Measurements from ENCODE around the gene OSBPL6. TPM values are rescaled to one million over a fixed set of nuclear protein-coding genes. Genes with fewer than 3 reads are reported as not detected.
A peak's percentile ranks its signal among the peaks of the same experiment; 100 is the strongest.

Gene OSBPL6
- total and polyA plus RNA-seq, 2 donors from 2014 or later = 0.91 to 1.4 TPM

- Histone ChIP-seq H3K9me3 (ENCODE audit: control insufficient read depth in 2 of 3, insufficient read depth in 1 of 3, low read length in 3 of 3) (no peaks in the 10 kb centered on the region), H3K36me3 (ENCODE audit: control insufficient read depth in 2 of 3, insufficient read depth in 3 of 3, low read length in 3 of 3) (no peaks in the 10 kb centered on the region), H3K27me3 (ENCODE audit: control insufficient read depth, insufficient read depth, low read length) (no peaks in the 10 kb centered on the region), H3K4me3 (ENCODE audit: low read length in 3 of 3) (no peak overlapping the region), H3K9ac (ENCODE audit: low read length in 3 of 3) (no peak overlapping the region), H3K27ac (ENCODE audit: low read depth in 2 of 2, low read length in 2 of 2) (no peak overlapping the region), H3K4me1 (ENCODE audit: control insufficient read depth in 2 of 3, insufficient read depth in 2 of 3, low read depth in 1 of 3, low read length in 3 of 3) (no peaks in the 10 kb centered on the region)
- no peak for TF ChIP-seq CTCF (IDR thresholded peaks at IDR 0.05; ENCODE audit: borderline replicate concordance, extremely low read depth, insufficient read depth)
- peak in 1 of 5 donors; percentile 31 for DNase-seq
- FAIRE-seq = no peak
- intact Hi-C loops (cut with DNase I) = no loop called here
Observed at GRCh38 chr2:178301649-178302238, 107.4 kb downstream of the OSBPL6 start.

GRCh38 chr2:178304333-178304732, 110.0 kb downstream of the OSBPL6 start:
- Histone ChIP-seq H3K4me3 (ENCODE audit: low read length in 3 of 3) (no peak overlapping the region), H3K9me3 (ENCODE audit: control insufficient read depth in 2 of 3, insufficient read depth in 1 of 3, low read length in 3 of 3) (no peaks in the 10 kb centered on the region), H3K36me3 (ENCODE audit: control insufficient read depth in 2 of 3, insufficient read depth in 3 of 3, low read length in 3 of 3) (no peaks in the 10 kb centered on the region), H3K4me1 (ENCODE audit: control insufficient read depth in 2 of 3, insufficient read depth in 2 of 3, low read depth in 1 of 3, low read length in 3 of 3) (no peaks in the 10 kb centered on the region), H3K27ac (ENCODE audit: low read depth in 2 of 2, low read length in 2 of 2) (no peak overlapping the region), H3K9ac (ENCODE audit: low read length in 3 of 3) (no peak overlapping the region), H3K27me3 (ENCODE audit: control insufficient read depth, insufficient read depth, low read length) (no peaks in the 10 kb centered on the region)
- FAIRE-seq (no peak), DNase-seq (no peak)
- TF ChIP-seq CTCF (IDR thresholded peaks at IDR 0.05; ENCODE audit: borderline replicate concordance, extremely low read depth, insufficient read depth) = no peak
- intact Hi-C loops (cut with DNase I) = no loop called here

- no peak overlapping the region for H3K9ac ChIP-seq (ENCODE audit: low read length in 3 of 3)
- intact Hi-C loops (cut with DNase I) = no loop called here
- FAIRE-seq (no peak), DNase-seq (peak in 4 of 5 donors; percentile 51 to 81 (median 54))
- H3K4me1 ChIP-seq (ENCODE audit: control insufficient read depth in 2 of 3, insufficient read depth in 2 of 3, low read depth in 1 of 3, low read length in 3 of 3) = no peaks in the 10 kb centered on the region
- H3K9me3 ChIP-seq (ENCODE audit: control insufficient read depth in 2 of 3, insufficient read depth in 1 of 3, low read length in 3 of 3) = no peaks in the 10 kb centered on the region
- H3K27me3 ChIP-seq (ENCODE audit: control insufficient read depth, insufficient read depth, low read length) = no peaks in the 10 kb centered on the region
- no peak overlapping the region for H3K4me3 ChIP-seq (ENCODE audit: low read length in 3 of 3)
- no peak overlapping the region for H3K27ac ChIP-seq (ENCODE audit: low read depth in 2 of 2, low read length in 2 of 2)
- TF ChIP-seq CTCF (IDR thresholded peaks at IDR 0.05; ENCODE audit: borderline replicate concordance, extremely low read depth, insufficient read depth) = peak; percentile 47
- H3K36me3 ChIP-seq (ENCODE audit: control insufficient read depth in 2 of 3, insufficient read depth in 3 of 3, low read length in 3 of 3) = no peaks in the 10 kb centered on the region
Observed at GRCh38 chr2:178306352-178307073, 112.2 kb downstream of the OSBPL6 start.

Data from kidney (tissue), 14 donors.